ENCODE results near the gene OR13A1.
"Not testable (repeated sequence)": the region's sequence is repeated elsewhere in the genome, so short reads cannot be mapped to it uniquely, and the experiment has no call there.

OR13A1 gene

DNA sequence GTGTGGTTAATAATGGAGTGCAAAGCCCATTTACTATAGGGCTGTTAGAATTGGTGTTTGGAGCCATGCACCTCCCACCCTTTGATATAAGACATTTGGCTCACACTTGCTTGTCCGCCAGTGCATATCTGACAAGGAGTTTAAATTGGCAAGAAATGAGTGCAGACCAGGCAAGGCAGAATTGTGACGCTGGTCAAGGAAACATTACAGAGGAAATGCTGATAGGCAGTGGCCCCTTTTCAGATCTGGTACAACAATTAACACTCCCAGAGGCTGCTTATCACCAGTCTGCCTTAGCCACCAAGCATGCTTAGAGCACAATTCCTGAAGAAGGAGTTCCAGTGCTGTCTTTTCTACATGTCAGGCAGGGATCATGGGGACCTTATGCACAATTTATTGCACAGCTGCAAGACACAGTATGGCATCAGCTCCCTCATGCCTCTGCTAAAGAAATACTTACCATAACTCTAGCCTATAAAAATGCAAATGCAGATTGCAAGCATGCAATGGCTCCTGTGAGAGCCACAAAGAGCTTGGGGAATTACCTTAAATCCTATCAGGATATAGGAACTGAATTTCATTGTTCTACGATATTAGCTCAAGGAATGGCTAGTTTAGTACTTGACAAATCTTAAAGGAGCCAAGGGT is 35.2 kb downstream of the OR13A1 start:
- DNase-seq, result no peak

DNA sequence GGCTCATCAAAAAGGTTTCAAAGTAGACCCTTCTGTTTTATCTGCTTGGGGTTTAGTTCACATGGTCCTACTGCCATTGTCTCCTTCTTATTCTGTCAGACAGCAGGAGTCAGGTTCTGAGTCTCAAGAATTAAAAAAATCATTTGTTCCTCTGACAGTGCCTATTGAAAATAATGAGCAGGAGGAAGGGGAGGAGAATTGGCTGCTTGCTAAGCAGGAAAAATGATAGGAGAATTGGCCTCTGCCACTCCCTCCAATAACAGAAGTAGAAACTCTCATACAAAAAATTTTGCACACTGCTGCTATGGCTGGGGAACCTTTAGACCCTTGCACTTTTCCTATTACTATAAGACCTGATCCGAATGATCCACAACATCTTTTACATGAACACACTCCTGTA is 35.7 kb downstream of the OR13A1 start:
- no peak for DNase-seq

DNA sequence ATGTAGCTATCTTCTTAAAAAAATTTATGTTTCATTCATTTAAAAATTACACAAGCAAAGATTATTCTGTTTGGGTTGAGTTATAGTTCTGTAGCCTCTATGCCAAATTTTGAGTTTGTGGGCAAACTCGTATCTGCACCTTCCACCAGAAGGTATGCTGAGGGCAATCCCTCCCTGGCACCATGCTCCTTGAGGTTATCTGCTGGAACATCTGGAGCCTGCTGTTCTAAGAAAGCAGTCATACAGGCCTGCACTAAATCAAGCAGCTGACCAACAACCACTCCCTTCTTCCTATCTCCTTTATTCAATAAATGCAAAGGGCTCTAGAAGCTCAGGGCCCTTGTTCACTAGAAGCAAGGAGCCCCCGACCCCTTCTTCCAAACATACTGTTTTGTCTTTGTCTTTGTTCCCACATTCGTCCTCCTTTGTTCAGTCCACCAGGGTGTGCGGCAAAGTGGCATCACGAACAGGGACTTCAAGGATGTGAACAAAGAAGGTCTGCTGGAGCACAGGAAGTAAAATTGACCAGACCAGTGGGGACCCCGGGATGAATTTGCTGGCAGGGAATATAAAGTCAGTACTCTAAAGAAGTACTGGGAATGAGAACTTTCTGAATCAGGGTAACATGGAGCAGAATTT is 36.4 kb downstream of the OR13A1 start:
- DNase-seq, result no peak

DNA sequence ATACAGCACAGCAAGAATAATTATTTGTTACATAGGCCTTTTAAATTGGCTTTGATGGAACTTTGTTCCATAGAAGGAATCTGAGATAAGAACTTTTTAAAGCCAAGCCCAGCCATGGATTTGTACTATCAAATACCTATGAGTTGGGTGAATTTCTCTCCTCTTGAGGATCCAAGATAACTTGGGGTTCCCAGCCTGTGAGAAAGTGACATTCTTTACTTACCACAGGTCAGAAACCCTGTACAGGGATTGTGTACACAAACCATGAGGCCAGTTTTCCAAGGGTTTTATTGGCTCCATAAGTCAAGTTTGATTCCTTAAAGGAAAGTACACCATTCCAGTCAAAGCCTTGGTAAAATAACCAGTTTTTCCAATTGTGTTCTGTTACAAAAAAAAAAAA is 39.3 kb downstream of the OR13A1 start:
- DNase-seq, result not testable (repeated sequence)

DNA sequence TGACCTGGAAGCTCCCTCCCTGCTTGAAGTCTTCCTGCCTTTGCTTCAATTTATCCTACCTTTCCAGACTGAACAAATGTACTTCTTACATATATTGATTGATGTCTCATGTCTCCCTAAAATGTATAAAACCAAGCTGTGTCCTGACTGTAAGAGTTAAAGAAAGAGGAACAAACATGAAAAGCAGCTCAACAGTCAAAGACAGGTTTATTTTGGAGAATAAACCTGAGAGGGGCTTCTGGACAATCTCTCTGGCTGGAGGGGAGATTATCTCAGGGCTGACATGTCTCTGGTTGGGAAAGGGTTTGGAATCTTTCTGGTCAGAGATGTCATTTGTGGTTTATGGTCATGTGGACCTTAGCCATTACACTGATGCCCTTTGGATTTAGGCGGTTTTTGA is 41.0 kb downstream of the OR13A1 start:
- no peak for DNase-seq

DNA sequence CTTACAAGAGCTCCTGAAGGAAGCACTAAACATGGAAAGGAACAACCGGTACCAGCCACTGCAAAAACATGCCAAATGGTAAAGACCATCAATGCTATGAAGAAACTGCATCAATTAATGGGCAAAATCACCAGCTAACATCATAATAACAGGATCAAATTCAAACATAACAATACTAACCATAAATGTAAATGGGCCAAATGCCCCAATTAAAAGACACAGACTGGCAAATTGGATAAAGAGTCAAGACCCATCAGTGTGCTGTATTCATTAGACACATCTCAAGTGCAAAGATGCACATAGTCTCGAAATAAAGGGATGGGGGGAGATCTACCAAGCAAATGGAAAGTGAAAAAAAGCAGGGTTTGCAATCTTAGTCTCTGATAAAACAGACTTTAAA is 47.6 kb downstream of the OR13A1 start:
- not testable (repeated sequence) for DNase-seq

DNA sequence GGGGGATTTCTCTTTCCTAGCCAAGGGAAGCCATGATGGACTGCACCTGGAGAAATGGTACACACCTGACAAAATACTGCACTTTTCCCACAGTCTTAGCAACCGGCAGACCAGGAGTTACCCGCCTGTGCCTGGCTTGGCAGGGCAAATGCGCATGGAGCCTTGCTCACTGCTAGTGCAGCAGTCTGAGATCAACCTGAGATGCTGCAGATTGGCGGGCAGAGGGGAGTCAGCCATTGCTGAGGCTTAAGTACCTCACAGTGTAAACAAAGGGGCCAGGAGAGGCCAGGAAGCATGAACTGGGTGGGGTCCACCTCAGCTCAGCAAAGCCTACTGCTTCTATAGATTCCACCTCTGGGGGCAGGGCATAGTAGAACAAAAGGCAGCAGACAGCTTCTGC is 49.4 kb downstream of the OR13A1 start:
- DNase-seq, result no peak

DNA sequence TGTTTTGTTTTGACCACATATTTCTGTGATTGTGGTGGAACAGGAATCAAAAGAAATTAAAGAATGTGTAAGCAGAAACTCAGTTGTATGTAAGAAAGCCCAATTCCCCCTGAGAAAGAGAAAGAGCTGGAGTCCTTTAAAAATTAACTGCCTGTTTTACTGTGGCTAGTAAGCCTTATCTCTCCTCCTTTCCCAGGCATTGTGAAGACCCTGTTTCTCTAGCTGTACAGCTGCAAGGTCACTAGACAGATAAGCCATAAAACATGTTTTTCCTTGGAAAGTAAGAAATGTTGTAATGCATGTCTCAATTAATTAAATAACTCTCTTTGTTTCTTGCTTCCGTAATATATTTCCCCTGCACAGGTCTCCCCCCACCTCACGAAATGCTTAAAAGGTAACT is 53.5 kb downstream of the OR13A1 start:
- DNase-seq, result no peak

DNA sequence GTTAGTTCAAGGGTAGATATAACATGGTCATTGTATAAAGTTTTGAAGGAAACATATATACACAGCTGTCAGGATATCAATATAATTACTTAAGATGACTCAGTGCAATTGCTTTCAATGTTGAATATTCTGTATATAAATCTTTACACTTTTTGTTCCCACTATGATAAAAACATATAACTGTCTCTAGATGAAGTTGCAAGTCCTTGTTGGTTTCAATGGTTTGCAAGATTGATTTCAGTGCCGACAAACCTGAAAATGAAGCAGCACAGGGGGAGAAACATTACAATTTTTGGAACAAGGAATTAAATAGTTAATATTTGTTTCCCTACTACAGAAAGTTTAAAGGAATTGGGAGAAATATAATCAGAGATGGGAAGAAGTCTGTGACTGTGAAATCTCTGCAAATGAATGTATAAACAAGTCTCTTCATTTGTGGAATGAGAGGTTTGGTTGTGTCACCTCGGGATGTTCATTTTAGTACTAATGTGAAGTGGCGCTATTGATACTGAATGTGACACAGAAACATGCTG is 54.1 kb downstream of the OR13A1 start:
- no peak for DNase-seq

DNA sequence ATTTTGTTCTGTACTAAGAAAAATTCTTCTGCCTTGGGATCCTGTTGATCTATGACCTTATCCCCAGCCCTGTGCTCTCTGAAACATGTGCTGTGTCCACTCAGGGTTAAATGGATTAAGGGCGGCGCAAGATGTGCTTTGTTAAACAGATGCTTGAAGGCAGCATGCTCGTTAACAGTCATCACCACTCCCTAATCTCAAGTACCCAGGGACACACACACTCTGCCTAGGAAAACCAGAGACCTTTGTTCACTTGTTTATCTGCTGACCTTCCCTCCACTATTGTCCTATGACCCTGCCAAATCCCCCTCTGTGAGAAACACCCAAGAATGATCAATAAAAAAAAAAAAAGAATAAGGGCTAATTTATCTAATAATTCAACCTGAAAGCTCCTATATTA is 54.8 kb downstream of the OR13A1 start:
- DNase-seq, result not testable (repeated sequence)

DNA sequence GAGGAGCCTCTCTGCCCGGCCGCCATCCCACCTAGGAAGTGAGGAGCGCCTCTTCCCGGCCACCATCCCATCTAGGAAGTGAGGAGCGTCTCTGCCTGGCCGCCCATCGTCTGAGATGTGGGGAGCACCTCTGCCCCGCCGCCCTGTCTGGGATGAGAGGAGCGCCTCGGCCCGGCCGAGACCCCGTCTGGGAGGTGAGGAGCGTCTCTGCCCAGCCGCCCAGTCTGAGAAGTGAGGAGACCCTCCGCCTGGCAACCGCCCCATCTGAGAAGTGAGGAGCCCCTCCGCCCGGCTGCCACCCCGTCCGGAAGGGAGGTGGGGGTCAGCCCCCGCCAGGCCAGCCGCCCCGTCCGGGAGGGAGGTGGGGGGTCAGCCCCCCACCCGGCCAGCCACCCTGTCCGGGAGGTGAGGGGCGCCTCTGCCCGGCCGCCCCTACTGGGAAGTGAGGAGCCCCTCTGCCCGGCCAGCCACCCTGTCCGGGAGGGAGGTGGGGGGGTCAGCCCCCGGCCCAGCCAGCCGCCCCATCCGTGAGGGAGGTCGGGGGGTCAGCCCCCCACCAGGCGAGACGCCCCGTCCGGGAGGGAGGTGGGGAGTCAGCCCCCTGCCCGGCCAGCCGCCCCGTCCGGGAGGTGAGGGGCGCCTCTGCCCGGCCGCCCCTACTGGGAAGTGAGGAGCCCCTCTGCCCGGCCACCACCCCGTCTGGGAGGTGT is 55.5 kb downstream of the OR13A1 start:
- not testable (repeated sequence) for DNase-seq

DNA sequence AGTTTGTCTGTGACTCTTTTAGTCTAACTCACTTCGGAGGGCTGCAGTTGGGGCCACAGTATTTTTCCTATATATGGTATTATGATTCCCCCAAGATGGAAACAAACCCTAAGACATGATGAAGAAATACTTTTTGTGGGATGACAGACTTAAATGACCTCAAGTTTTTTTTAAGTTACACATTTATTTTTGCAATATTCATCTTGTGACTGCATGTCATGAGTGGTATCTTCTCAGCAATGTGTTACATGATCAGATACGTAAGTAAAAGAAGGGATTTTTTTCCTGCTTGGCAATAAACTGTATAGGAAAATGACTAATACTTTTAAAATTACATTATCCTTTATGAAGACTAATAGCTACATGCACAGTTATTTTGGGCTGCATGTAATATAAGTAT is 57.8 kb downstream of the OR13A1 start:
- no peak for DNase-seq

DNA sequence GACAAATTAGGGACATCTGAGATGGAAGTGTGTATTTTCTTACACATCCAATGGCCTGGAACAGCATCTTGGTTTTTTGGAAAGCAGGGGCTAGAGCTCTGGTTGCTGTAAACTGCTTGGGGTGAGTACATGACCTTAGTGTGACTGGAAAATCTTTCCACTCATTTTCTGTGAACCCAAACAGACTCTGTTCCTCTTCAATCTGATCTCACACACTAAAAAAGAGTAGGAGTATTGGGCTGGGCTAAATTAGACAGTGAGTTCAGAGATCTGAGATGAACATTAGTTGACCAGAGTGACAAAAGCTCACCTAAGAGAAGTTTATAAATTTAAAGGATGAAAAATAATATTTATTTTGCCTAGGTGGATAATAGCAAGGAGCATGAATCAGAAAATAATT is 59.2 kb downstream of the OR13A1 start:
- no peak for DNase-seq

DNA sequence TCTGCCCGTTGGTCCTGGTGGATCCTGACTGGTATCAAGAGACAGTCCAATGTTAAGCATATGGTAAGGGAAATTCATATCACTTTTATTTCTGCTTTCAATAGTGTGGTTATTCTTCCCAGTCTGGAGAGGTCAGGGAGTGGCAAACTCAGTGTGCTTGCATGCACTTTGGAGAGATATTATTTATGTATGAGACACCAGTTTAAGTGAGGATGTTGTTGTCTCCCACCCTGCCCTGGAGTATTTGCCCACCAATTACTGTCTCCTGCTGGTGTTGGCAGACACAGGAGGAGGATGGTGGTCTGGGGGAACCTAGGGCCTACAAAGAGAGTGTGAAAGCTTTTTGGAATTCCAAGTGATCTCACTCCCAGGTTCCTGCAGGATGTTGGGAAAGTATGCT is 59.7 kb downstream of the OR13A1 start:
- no peak for DNase-seq

DNA sequence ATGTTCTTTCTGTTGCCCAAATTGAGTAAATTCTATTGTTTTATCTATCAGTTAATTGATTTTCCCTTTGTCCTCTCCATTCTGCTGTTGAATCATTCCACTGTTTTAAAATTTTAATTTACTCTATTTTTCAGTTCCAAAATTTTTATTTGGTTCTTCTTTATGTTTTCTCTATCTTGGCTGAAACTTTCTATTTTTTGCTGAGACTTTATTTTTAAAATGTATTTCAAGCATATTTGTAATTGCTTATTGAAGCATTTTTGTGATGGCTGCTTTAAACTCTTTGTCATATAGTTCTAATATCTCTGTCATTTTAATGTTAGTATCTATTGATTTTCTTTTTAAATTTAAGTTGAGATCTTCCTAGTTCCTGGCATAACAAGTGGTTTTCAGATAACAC is 60.5 kb downstream of the OR13A1 start:
- no peak for DNase-seq

DNA sequence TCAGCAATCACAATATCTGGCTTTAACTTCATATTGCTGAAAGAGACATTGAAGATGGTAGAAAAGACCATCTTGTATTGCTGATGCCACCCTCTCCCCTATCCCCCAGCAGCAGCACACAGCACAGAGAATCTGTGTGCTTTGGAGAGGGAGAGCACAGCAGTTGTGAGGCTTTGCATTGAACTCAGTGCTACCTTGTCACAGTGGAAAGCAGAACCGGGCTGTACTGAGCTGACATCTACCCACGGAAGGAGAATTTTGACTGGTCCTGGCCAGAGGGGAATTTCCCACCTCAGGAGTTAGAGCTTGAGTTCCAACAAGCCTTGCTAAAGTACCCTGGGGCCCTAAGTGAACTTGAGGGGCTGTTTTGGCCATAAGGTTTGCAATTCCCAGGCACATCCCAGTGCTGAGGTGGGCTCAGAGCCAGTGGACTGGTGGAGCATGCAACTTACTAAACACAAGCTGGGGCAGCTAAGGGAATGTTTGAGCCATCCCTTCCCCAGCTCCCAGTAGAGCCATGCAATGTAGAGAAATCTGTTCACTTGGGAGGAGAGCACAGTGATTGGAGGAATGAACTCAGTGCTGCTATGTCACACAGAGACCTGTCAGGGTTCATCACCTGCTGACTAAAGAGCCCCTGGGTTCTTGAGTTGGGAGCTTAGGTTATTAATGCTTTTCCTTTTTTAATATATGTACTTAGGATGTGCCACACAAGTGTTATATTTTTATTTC is 62.1 kb downstream of the OR13A1 start:
- DNase-seq, result no peak
